Osteocyte (in vitro differentiated cells): ENCODE results near the gene CABP1. TPM values are rescaled to one million over a fixed set of nuclear protein-coding genes. Genes with fewer than 3 reads are reported as not detected.

Source experiments
- total RNA-seq: library from RNA; stranded (reverse); gene quantifications from 2 replicates; pipeline ENCODE4 v1.2.1, GENCODE V29; 2021

The CABP1 gene
- total RNA-seq, 1 donor from 2014 or later, result not detected

Other genes starting within 250 kb of the CABP1 start
- 299 and 307 TPM in 2 replicates for gene COX6A1, start 202.5 kb upstream of the CABP1 start, total RNA-seq
- gene TRIAP1, start 194.2 kb upstream of the CABP1 start, total RNA-seq, result 23.9 and 25.6 TPM in 2 replicates
- 16.1 and 21.1 TPM in 2 replicates for gene GATC, start 194.2 kb upstream of the CABP1 start, total RNA-seq
- gene SRSF9, start 170.9 kb upstream of the CABP1 start, total RNA-seq, result 143 and 151 TPM in 2 replicates
- gene DYNLL1, start 144.5 kb upstream of the CABP1 start, total RNA-seq, result 324 and 325 TPM in 2 replicates
- gene COQ5, start 111.5 kb upstream of the CABP1 start, total RNA-seq, result 20.4 and 24.0 TPM in 2 replicates
- 139 and 177 TPM in 2 replicates for gene RNF10, start 106.3 kb upstream of the CABP1 start, total RNA-seq
- 36.9 and 42.0 TPM in 2 replicates for gene POP5, start 59.2 kb upstream of the CABP1 start, total RNA-seq
- gene MLEC, start 46.5 kb downstream of the CABP1 start, total RNA-seq, result 129 TPM in 2 replicates
- gene UNC119B, start 69.8 kb downstream of the CABP1 start, total RNA-seq, result 26.8 and 27.9 TPM in 2 replicates
- gene ACADS, start 85.2 kb downstream of the CABP1 start, total RNA-seq, result 4.6 and 4.9 TPM in 2 replicates